ENCODE results near the gene SCMH1.

- TF ChIP-seq CTCF (IDR thresholded peaks at IDR 0.05) (no peak), RCOR1 (IDR thresholded peaks at IDR 0.05; ENCODE audit: low read length) (no peak), POLR2AphosphoS5 (IDR thresholded peaks at IDR 0.05; ENCODE audit: low read depth, low read length) (no peak), EZH2phosphoT487 (IDR thresholded peaks at IDR 0.05; ENCODE audit: borderline replicate concordance, low read depth) (no peak), PBX3 (IDR thresholded peaks at IDR 0.05) (no peak), SMC3 (IDR thresholded peaks at IDR 0.05; ENCODE audit: low read depth, low read length) (no peak), SIN3A (IDR thresholded peaks at IDR 0.05; ENCODE audit: borderline replicate concordance, low read depth, low read length) (no peak), TCF12 (IDR thresholded peaks at IDR 0.05) (no peak), ELF1 (IDR thresholded peaks at IDR 0.05) (no peak), FOSL2 (IDR thresholded peaks at IDR 0.05; ENCODE audit: borderline replicate concordance, low read depth) (no peak), EP300 (IDR thresholded peaks at IDR 0.05; ENCODE audit: borderline replicate concordance in 1 of 2, low read depth in 1 of 2, low read length in 1 of 2) (no peak)
Measured at GRCh38 chr1:41274752-41275545, 32.8 kb upstream of the SCMH1 start.

All from SK-N-SH (cell line).